Liver (tissue), 9 donors: Measurements from ENCODE around the gene SORL1. TPM values are rescaled to one million over a fixed set of nuclear protein-coding genes. Genes with fewer than 3 reads are reported as not detected.

Source experiments
- DNase-seq: peaks from one replicate; pipeline ENCODE4 v3.0.0-alpha.2; 2017; ENCODE audit warnings: low spot score
- H3K27ac ChIP-seq, 2 donors: one replicate each; pipeline ENCODE4 v1.7.0; 2013; ENCODE audit warnings: inconsistent platforms in 2 of 2, low read length in 2 of 2, control low read depth in 1 of 2, low read depth in 1 of 2, mild to moderate bottlenecking in 1 of 2
- H3K27me3 ChIP-seq, 4 donors: one replicate each; pipeline versions ENCODE4 v1.6.1 to v1.7.0; 2013; ENCODE audit warnings: low read length in 3 of 4, inconsistent platforms in 1 of 4, mild to moderate bottlenecking in 1 of 4, moderate library complexity in 1 of 4; ENCODE audit not compliant: control insufficient read depth in 4 of 4, insufficient read depth in 4 of 4
- H3K36me3 ChIP-seq, 4 donors: one replicate each; pipeline versions ENCODE4 v1.6.1 to v1.7.0; 2013; ENCODE audit warnings: low read length in 3 of 4, mild to moderate bottlenecking in 3 of 4, low read depth in 1 of 4, moderate library complexity in 1 of 4; ENCODE audit not compliant: control insufficient read depth in 4 of 4, insufficient read depth in 3 of 4
- H3K4me1 ChIP-seq, 4 donors: one replicate each; pipeline versions ENCODE4 v1.6.1 to v1.7.0; 2013; ENCODE audit warnings: low read length in 3 of 4, mild to moderate bottlenecking in 3 of 4, moderate library complexity in 1 of 4; ENCODE audit not compliant: control insufficient read depth in 4 of 4, insufficient read depth in 4 of 4
- H3K4me3 ChIP-seq, 3 donors: one replicate each; pipeline versions ENCODE4 v1.6.1 to v1.7.0; 2013; ENCODE audit warnings: low read length in 3 of 3, control low read depth in 1 of 3, low read depth in 1 of 3, mild to moderate bottlenecking in 1 of 3
- H3K9ac ChIP-seq, 2 donors: one replicate each; pipeline ENCODE4 v1.7.0; 2013; ENCODE audit warnings: low read length in 2 of 2, mild to moderate bottlenecking in 2 of 2, moderate library complexity in 2 of 2, control low read depth in 1 of 2, low read depth in 1 of 2
- H3K9me3 ChIP-seq, 4 donors: one replicate each; pipeline versions ENCODE4 v1.6.1 to v1.7.0; 2013; ENCODE audit warnings: low read length in 3 of 4; ENCODE audit not compliant: control insufficient read depth in 4 of 4
- ATF3 ChIP-seq: IDR thresholded peaks from 2 replicates; pipeline ENCODE4 v1.6.1; 2016; ENCODE audit warnings: antibody characterized with exemption
- CTCF ChIP-seq: fragments of 150-350 bp; IDR thresholded peaks from 2 replicates; pipeline ENCODE4 v1.5.1; 2017; ENCODE audit warnings: improper control_type of control experiment, low read depth, low read length; ENCODE audit not compliant: missing input control
- EGR1 ChIP-seq, 2 donors: IDR thresholded peaks; 2 replicates each; pipeline ENCODE4 v1.6.1; 2016 to 2018; ENCODE audit warnings: antibody characterized with exemption in 2 of 2, low read depth in 2 of 2
- FOXA1 ChIP-seq: IDR thresholded peaks from 2 replicates; pipeline ENCODE4 v1.6.1; 2016; ENCODE audit warnings: antibody characterized with exemption
- FOXA2 ChIP-seq: IDR thresholded peaks from 2 replicates; pipeline ENCODE4 v1.6.1; 2016; ENCODE audit warnings: antibody characterized with exemption
- GABPA ChIP-seq, 2 donors: IDR thresholded peaks in 1 of 2; conservative IDR thresholded peaks in 1 of 2; 2 replicates each; pipeline ENCODE4 v1.6.1; 2016; ENCODE audit warnings: antibody characterized with exemption in 2 of 2, mild to moderate bottlenecking in 1 of 2, moderate library complexity in 1 of 2
- HNF4A ChIP-seq, 2 donors: conservative IDR thresholded peaks; 2 replicates each; pipeline ENCODE4 v1.6.1; 2016; ENCODE audit warnings: antibody characterized with exemption in 2 of 2, mild to moderate bottlenecking in 2 of 2
- HNF4G ChIP-seq: IDR thresholded peaks from 2 replicates; pipeline ENCODE4 v1.6.1; 2016; ENCODE audit warnings: antibody characterized with exemption
- JUND ChIP-seq, 2 donors: IDR thresholded peaks; 2 replicates each; pipeline ENCODE4 v1.6.1; 2016; ENCODE audit warnings: antibody characterized with exemption in 2 of 2
- MAX ChIP-seq: IDR thresholded peaks from 2 replicates; pipeline ENCODE4 v1.6.1; 2016; ENCODE audit warnings: antibody characterized with exemption
- NR2F2 ChIP-seq: IDR thresholded peaks from 2 replicates; pipeline ENCODE4 v1.6.1; 2016; ENCODE audit warnings: antibody characterized with exemption
- RAD21 ChIP-seq, 2 donors: IDR thresholded peaks; 2 replicates each; pipeline ENCODE4 v1.6.1; 2016; ENCODE audit warnings: antibody characterized with exemption in 2 of 2, mild to moderate bottlenecking in 2 of 2
- RXRA ChIP-seq, 2 donors: IDR thresholded peaks; 2 replicates each; pipeline ENCODE4 v1.6.1; 2017 to 2018; ENCODE audit warnings: antibody characterized with exemption in 2 of 2, mild to moderate bottlenecking in 1 of 2
- SP1 ChIP-seq: IDR thresholded peaks from 2 replicates; pipeline ENCODE4 v1.6.1; 2018; ENCODE audit warnings: antibody characterized with exemption, mild to moderate bottlenecking
- TAF1 ChIP-seq: conservative IDR thresholded peaks from 2 replicates; pipeline ENCODE4 v1.6.1; 2016; ENCODE audit warnings: antibody characterized with exemption, mild to moderate bottlenecking
- YY1 ChIP-seq: IDR thresholded peaks from 2 replicates; pipeline ENCODE4 v1.6.1; 2016; ENCODE audit warnings: antibody characterized with exemption, mild to moderate bottlenecking
- ZBTB33 ChIP-seq: IDR thresholded peaks from 2 replicates; pipeline ENCODE4 v1.6.1; 2016; ENCODE audit warnings: antibody characterized with exemption
- WGBS: extraction: QIAGEN DNeasy Blood & Tissue Kit; methylation state at CpG from one replicate; pipeline ENCODE4 v1.1.7; 2013; 5-methylcytosine and 5-hydroxymethylcytosine counted together
- polyA plus RNA-seq, 2 donors: library from polyadenylated mRNA; stranded (reverse) in 1 of 2; unstranded in 1 of 2; fragments of 200-250 nt in 1 of 2; fragments of >200 nt in 1 of 2; fragmentation: Nextera tagmentation in 1 of 2; extraction: Ambion mirVana in 1 of 2; gene quantifications; one replicate each; pipeline versions ENCODE4 v1.2.1 to v1.2.3, GENCODE V29; 2013 to 2015
- total RNA-seq, 2 donors: library from RNA; depleted of rRNA; stranded (reverse); fragments of >200 nt; gene quantifications; one replicate each; pipeline ENCODE4 v1.2.3, GENCODE V29; 2014
- TF ChIP-seq, protein P1 (sequence below): IDR thresholded peaks from 2 replicates; pipeline ENCODE4 v1.6.1; 2016; ENCODE audit warnings: antibody characterized with exemption, mild to moderate bottlenecking
- donor health status: healthy.
- donor health status: healthy.
- donor health status: healthy.
- donor health status: healthy.
- donor health status: healthy.

Gene SORL1
- total and polyA plus RNA-seq, 4 donors: 14.6 to 124 (median 25.4) TPM

DNA sequence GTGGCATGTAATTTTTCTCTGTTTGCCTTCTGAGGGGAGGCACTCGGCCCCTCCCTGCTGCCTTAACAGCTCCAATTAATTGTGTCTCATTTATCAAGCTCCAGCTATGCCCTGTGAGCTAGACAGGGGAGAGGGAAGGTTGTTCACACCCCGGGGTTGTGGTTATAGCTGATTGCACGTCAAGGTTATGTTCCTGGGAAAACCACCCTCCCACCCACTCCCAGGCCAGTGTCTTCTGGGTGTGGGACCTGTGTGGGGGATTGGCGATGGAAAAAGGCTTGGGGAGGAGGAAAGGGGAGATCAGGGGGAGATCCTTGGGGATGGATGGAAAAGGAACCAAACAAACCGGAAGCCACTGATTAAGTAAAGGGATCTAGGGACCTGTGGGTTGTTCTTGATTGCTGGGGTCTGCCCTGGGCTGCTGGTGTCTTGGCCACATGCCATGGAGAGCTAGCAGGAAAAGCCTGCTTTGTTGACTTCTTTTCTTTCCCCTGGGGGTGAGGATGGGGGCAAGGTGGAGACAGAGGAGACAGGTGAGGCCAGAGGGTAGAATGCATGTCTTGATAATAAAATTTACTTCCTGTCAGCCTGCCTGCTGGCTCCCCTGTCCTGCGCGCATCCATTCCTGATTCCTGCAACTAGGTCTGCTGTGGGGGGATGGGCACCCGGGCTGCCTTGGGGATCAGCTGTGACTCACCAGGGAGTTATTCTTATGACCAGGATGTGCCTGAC, 14.1 kb downstream of the SORL1 start:
- whole genome bisulfite sequencing: 50% methylated on average over 8 of the region's 8 CpGs
- Histone ChIP-seq H3K27ac (peak overlapping the region; percentile 13 to 63), H3K9ac (no peak overlapping the region), H3K9me3 (no peaks in the 10 kb centered on the region), H3K4me1 (peaks cover 10 to 79% (median 20%) of the 10 kb centered on the region in 4 donors), H3K27me3 (no peaks in the 10 kb centered on the region), H3K4me3 (no peak overlapping the region), H3K36me3 (no peaks in the 10 kb centered on the region)
- TF ChIP-seq EGR1 (IDR thresholded peaks at IDR 0.05; ENCODE audit: low read depth in 2 of 2): no peak
- no peak for TF ChIP-seq ZBTB33
- no peak for TF ChIP-seq GABPA (IDR thresholded peaks at IDR 0.05 in 1 of 2, conservative IDR thresholded peaks at IDR 0.05 in 1 of 2)
- no peak for TF ChIP-seq TAF1
- TF ChIP-seq FOXA2: no peak
- no peak for TF ChIP-seq HNF4G
- TF ChIP-seq MAX: no peak
- peak in 1 of 2 donors; percentile 15 for TF ChIP-seq HNF4A (conservative IDR thresholded peaks at IDR 0.05)
- TF ChIP-seq YY1: peak; percentile 32
- no peak for TF ChIP-seq NR2F2
- TF ChIP-seq FOXA1: no peak
- TF ChIP-seq SP1: no peak
- TF ChIP-seq ATF3: no peak
- TF ChIP-seq JUND (IDR thresholded peaks at IDR 0.05): peak; percentile 88 to 95
- TF ChIP-seq, protein P1, sequence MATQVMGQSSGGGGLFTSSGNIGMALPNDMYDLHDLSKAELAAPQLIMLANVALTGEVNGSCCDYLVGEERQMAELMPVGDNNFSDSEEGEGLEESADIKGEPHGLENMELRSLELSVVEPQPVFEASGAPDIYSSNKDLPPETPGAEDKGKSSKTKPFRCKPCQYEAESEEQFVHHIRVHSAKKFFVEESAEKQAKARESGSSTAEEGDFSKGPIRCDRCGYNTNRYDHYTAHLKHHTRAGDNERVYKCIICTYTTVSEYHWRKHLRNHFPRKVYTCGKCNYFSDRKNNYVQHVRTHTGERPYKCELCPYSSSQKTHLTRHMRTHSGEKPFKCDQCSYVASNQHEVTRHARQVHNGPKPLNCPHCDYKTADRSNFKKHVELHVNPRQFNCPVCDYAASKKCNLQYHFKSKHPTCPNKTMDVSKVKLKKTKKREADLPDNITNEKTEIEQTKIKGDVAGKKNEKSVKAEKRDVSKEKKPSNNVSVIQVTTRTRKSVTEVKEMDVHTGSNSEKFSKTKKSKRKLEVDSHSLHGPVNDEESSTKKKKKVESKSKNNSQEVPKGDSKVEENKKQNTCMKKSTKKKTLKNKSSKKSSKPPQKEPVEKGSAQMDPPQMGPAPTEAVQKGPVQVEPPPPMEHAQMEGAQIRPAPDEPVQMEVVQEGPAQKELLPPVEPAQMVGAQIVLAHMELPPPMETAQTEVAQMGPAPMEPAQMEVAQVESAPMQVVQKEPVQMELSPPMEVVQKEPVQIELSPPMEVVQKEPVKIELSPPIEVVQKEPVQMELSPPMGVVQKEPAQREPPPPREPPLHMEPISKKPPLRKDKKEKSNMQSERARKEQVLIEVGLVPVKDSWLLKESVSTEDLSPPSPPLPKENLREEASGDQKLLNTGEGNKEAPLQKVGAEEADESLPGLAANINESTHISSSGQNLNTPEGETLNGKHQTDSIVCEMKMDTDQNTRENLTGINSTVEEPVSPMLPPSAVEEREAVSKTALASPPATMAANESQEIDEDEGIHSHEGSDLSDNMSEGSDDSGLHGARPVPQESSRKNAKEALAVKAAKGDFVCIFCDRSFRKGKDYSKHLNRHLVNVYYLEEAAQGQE: no peak
- TF ChIP-seq CTCF: no peak
- no peak for TF ChIP-seq RAD21 (IDR thresholded peaks at IDR 0.05)
- TF ChIP-seq RXRA (IDR thresholded peaks at IDR 0.05): peak in 1 of 2 donors; percentile 23
- DNase-seq: no peak
